KMS-11 (cell line): ENCODE data around the gene ITGAV.

Source experiments
- H2AFZ ChIP-seq: fragments of 200-600 bp; sonication (generic); 2 replicates; pipeline ENCODE4 v1.6.1; 2016; ENCODE audit warnings: antibody characterized with exemption, mixed run types, low read depth
- H3K27ac ChIP-seq: fragments of 200-600 bp; sonication (generic); 2 replicates; pipeline ENCODE4 v1.6.1; 2016; ENCODE audit warnings: mild to moderate bottlenecking, mixed run types
- H3K27me3 ChIP-seq: fragments of 200-600 bp; sonication (generic); 2 replicates; pipeline ENCODE4 v1.6.1; 2017; ENCODE audit warnings: mild to moderate bottlenecking, low read depth, mixed run types, moderate library complexity; ENCODE audit not compliant: insufficient read depth
- H3K36me3 ChIP-seq: fragments of 200-600 bp; sonication (generic); 2 replicates; pipeline ENCODE4 v1.6.1; 2017; ENCODE audit warnings: mild to moderate bottlenecking, mixed run types; ENCODE audit not compliant: insufficient read depth
- H3K4me1 ChIP-seq: fragments of 200-600 bp; sonication (generic); 2 replicates; pipeline ENCODE4 v1.6.1; 2016; ENCODE audit warnings: mild to moderate bottlenecking, low read depth, mixed run types; ENCODE audit not compliant: poor library complexity, severe bottlenecking
- H3K4me2 ChIP-seq: fragments of 200-600 bp; sonication (generic); 2 replicates; pipeline ENCODE4 v1.7.0; 2016; ENCODE audit warnings: mild to moderate bottlenecking, mixed run types
- H3K4me3 ChIP-seq: fragments of 200-600 bp; sonication (generic); IDR thresholded peaks from 2 replicates; pipeline ENCODE4 v1.6.1; 2017; ENCODE audit warnings: low read depth, low read length, mixed read lengths; ENCODE audit not compliant: insufficient read depth
- H3K79me2 ChIP-seq: fragments of 200-600 bp; sonication (generic); 2 replicates; pipeline ENCODE4 v1.6.1; 2016; ENCODE audit warnings: low read depth, mixed run types; ENCODE audit not compliant: insufficient read depth
- H3K9ac ChIP-seq: fragments of 200-600 bp; sonication (generic); 2 replicates; pipeline ENCODE4 v1.6.1; 2016; ENCODE audit warnings: mild to moderate bottlenecking, mixed run types
- H4K20me1 ChIP-seq: fragments of 200-600 bp; sonication (generic); 2 replicates; pipeline ENCODE4 v1.6.1; 2016; ENCODE audit warnings: mild to moderate bottlenecking, mixed run types; ENCODE audit not compliant: insufficient read depth
- TF ChIP-seq, protein P1 (sequence below): fragments of 200-600 bp; sonication (generic); conservative IDR thresholded peaks from 2 replicates; pipeline ENCODE4 v1.6.1; 2017; ENCODE audit warnings: low read depth, mild to moderate bottlenecking, antibody characterized with exemption, low read length, moderate library complexity, mixed read lengths

The ITGAV gene

DNA sequence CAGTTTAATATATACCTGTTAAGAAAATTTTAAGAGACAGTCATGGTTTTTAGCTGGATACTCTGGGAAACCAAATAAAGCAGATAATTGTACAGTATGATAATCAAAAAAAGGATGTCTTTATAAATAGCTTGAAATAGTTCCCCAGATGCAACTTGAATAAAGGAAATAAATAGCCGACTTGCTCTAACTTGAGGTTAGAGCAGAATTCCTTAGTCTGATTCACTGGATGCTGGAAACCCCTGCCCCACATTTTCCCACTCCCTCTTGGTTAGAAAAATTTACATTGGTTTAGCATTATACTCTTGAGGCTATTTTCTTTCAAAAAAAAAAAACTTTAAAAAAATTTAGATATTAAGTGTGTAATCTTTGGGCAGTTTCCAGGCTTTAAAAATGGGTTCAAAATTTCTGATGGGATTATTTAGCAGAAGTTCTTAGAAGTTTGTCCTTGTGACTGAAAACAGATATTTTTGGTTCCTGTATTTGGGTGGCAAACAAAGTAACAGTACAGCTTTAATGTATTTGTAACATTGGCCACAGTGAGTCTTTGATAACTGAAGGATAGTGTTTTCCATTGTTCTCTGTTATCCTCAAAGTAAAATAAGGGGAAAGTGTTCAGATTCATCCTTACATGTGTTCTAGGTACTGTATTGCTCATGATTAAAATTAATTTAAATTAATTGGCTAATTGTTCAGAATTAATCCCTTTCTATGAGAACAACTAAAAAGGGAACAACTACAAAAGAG lies 39.6 kb downstream of the ITGAV start:
- Histone ChIP-seq H3K4me3 (no peak overlapping the region), H3K9ac (no peak overlapping the region), H4K20me1 (no peaks in the 10 kb centered on the region), H3K36me3 (no peaks in the 10 kb centered on the region), H3K27me3 (no peaks in the 10 kb centered on the region), H3K27ac (no peak overlapping the region), H3K4me1 (no peaks in the 10 kb centered on the region), H2AFZ (no peak overlapping the region), H3K79me2 (no peaks in the 10 kb centered on the region), H3K4me2 (no peak overlapping the region)
- TF ChIP-seq, protein P1, sequence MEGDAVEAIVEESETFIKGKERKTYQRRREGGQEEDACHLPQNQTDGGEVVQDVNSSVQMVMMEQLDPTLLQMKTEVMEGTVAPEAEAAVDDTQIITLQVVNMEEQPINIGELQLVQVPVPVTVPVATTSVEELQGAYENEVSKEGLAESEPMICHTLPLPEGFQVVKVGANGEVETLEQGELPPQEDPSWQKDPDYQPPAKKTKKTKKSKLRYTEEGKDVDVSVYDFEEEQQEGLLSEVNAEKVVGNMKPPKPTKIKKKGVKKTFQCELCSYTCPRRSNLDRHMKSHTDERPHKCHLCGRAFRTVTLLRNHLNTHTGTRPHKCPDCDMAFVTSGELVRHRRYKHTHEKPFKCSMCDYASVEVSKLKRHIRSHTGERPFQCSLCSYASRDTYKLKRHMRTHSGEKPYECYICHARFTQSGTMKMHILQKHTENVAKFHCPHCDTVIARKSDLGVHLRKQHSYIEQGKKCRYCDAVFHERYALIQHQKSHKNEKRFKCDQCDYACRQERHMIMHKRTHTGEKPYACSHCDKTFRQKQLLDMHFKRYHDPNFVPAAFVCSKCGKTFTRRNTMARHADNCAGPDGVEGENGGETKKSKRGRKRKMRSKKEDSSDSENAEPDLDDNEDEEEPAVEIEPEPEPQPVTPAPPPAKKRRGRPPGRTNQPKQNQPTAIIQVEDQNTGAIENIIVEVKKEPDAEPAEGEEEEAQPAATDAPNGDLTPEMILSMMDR, result no peak

GRCh38 chr2:186632417-186632816 lies 42.6 kb downstream of the ITGAV start:
- no peak overlapping the region for H3K27ac ChIP-seq
- H3K79me2 ChIP-seq, result no peaks in the 10 kb centered on the region
- no peaks in the 10 kb centered on the region for H3K36me3 ChIP-seq
- no peak overlapping the region for H3K4me3 ChIP-seq
- H3K4me2 ChIP-seq, result no peak overlapping the region
- no peaks in the 10 kb centered on the region for H3K4me1 ChIP-seq
- H3K9ac ChIP-seq, result no peak overlapping the region
- H4K20me1 ChIP-seq, result no peaks in the 10 kb centered on the region
- H2AFZ ChIP-seq, result no peak overlapping the region
- H3K27me3 ChIP-seq, result no peaks in the 10 kb centered on the region
- TF ChIP-seq, protein P1, result no peak

- no peaks in the 10 kb centered on the region for H3K36me3 ChIP-seq
- no peak overlapping the region for H2AFZ ChIP-seq
- no peak overlapping the region for H3K4me2 ChIP-seq
- H3K27me3 ChIP-seq, result no peaks in the 10 kb centered on the region
- no peaks in the 10 kb centered on the region for H3K79me2 ChIP-seq
- TF ChIP-seq, protein P1, result no peak
- H3K4me1 ChIP-seq, result peaks cover 6% of the 10 kb centered on the region
- H4K20me1 ChIP-seq, result no peaks in the 10 kb centered on the region
- no peak overlapping the region for H3K4me3 ChIP-seq
- no peak overlapping the region for H3K9ac ChIP-seq
- no peak overlapping the region for H3K27ac ChIP-seq
Observed at GRCh38 chr2:186634701-186635100, 44.8 kb downstream of the ITGAV start.

GRCh38 chr2:186636800-186637496 lies 47.1 kb downstream of the ITGAV start:
- Histone ChIP-seq H3K27me3 (no peaks in the 10 kb centered on the region), H2AFZ (no peak overlapping the region), H3K4me1 (peaks cover 27% of the 10 kb centered on the region), H3K27ac (no peak overlapping the region), H3K79me2 (no peaks in the 10 kb centered on the region), H4K20me1 (no peaks in the 10 kb centered on the region), H3K36me3 (no peaks in the 10 kb centered on the region), H3K4me3 (no peak overlapping the region), H3K4me2 (no peak overlapping the region), H3K9ac (no peak overlapping the region)
- TF ChIP-seq, protein P1, result no peak
